ENCODE measurements around the gene STRN3.

GRCh38 chr14:31022386-31022785, 3.8 kb downstream of the STRN3 start:
- TF ChIP-seq, protein P1, sequence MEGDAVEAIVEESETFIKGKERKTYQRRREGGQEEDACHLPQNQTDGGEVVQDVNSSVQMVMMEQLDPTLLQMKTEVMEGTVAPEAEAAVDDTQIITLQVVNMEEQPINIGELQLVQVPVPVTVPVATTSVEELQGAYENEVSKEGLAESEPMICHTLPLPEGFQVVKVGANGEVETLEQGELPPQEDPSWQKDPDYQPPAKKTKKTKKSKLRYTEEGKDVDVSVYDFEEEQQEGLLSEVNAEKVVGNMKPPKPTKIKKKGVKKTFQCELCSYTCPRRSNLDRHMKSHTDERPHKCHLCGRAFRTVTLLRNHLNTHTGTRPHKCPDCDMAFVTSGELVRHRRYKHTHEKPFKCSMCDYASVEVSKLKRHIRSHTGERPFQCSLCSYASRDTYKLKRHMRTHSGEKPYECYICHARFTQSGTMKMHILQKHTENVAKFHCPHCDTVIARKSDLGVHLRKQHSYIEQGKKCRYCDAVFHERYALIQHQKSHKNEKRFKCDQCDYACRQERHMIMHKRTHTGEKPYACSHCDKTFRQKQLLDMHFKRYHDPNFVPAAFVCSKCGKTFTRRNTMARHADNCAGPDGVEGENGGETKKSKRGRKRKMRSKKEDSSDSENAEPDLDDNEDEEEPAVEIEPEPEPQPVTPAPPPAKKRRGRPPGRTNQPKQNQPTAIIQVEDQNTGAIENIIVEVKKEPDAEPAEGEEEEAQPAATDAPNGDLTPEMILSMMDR (IDR thresholded peaks at IDR 0.05): no peak
- no peak for TF ChIP-seq POLR2A (IDR thresholded peaks at IDR 0.05)
